ENCODE measurements around the gene GBX2. TPM values are rescaled to one million over a fixed set of nuclear protein-coding genes. Genes with fewer than 3 reads are reported as not detected.
"Not testable (repeated sequence)": the region's sequence is repeated elsewhere in the genome, so short reads cannot be mapped to it uniquely, and the experiment has no call there.

GBX2 gene
- total RNA-seq, 1 donor from 2014 or later: 5.3 TPM

DNA sequence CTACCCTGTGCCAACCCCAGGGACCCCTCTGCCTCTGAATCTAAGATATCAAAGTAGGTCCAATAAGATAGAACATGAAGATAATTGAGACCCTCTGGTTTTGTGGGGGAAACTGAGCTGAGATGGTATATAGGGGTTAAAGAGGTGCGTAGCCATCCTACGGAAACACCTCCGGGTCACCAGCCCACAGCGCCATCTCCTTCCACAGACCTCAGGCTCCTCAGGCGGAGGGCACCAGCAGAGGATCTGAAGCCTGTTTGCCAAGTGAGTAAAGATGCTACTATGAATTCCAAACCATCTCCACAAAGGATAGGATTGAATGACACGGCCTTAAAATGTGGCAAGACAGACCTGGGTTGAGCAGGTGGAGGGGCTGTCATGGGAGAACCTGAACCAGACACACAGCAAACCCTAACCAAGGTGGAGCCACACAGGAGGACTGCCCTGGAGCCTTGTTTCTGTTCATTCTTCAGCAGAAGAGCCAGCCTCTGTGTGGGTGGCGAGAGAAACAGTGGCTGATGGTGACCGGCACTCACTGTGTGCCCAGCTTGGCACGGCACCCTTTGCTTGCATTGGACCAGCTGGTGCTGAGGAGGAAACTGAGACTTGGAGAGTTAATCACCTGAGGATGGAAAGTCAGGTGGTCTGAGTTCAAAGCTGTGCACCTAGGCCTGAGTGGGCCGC is 10.2 kb downstream of the GBX2 start:
- no peak for DNase-seq (ENCODE audit: extremely low read depth, low read depth, low spot score)

DNA sequence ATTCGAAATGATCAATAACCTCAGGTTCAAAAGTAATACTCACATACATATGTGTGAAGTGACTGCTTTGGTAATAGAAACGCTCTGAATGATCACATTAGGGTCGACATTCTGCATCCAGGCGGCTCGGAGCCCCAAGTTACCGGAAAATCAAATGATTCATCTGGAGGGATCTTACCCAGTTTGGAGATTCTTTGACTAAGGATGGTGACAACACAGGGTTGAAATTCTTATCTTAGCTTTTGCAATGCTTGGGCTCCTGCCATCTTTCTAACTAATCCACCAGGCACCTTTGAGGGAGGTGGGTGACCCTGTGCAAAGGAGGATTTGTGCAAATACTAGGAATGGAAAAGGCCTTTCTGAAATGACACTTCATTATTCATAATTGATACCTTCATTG is 10.8 kb downstream of the GBX2 start:
- no peak for DNase-seq (ENCODE audit: extremely low read depth, low read depth, low spot score)

DNA sequence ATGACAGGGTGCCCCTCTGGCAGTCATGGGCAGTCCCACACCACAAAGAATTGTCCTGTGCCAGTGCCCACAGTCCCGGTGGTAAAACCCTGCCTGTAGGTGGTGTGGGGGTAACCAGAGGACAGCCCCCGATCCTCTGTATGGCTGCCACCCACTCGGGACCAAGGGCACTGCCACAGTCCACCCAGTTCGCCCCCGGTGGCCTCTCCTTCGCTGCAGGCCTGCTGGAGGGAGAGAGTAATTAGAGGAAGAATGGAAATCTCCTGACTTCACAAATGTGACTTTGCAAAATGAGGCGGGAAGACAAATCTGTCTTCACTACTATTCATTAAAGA is 11.4 kb downstream of the GBX2 start:
- no peak for DNase-seq (ENCODE audit: extremely low read depth, low read depth, low spot score)

DNA sequence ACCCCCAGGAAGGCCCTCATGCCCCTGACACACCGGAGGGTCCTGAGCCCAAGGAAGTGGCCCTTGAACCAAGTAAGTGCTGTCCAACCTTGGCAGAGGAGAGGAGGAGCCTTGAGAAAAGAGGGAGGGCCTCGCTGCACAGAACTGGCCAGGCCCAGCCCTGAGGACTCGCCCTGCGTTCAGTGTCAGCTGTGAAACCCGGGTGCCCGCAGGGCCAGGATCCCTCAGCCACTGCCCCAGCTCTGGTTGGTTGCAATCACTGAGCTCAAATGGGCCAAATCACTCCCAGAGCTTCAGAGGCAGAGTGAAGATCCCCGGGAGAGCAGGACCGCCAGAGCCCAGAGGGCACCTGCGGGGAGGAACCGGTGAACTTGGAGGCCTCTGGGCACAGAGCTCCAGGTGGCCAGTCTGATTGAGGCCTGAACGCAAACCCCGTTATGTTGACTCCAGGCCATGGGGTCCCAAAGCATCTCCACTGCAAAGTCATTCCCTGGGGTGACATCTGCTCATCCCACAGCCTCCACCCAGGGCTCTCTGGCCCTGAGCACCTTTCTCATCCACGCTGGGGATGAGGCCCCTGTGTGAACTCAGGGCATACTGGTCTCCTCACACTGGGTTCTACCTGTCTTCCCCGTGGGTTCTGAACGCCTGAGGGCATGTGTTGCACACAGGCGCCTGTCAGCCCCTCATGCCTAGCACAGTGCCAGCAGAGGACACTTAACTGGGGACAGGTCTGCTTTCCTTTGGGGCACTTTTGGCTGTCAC is 11.9 kb downstream of the GBX2 start:
- no peak for DNase-seq (ENCODE audit: extremely low read depth, low read depth, low spot score)

DNA sequence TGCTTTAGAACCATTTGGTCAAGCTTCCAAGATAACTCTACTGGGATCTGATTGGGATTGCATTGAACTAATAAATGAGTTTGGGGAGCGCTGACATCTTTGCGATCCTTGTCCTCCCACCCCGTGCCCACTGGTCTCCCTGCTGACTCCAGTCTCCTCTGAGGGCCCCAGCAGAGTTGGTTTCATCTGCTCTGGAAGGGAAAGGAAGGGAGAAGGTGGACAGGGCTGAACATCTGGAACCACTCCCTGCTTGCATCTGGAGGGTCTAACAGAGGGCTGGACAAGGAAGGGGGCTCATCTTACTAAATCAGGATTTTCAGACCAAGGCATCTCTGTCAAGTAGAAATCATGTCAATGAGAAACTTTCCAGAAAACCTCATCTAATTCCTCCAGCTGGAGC is 12.8 kb downstream of the GBX2 start:
- no peak for DNase-seq (ENCODE audit: extremely low read depth, low read depth, low spot score)

DNA sequence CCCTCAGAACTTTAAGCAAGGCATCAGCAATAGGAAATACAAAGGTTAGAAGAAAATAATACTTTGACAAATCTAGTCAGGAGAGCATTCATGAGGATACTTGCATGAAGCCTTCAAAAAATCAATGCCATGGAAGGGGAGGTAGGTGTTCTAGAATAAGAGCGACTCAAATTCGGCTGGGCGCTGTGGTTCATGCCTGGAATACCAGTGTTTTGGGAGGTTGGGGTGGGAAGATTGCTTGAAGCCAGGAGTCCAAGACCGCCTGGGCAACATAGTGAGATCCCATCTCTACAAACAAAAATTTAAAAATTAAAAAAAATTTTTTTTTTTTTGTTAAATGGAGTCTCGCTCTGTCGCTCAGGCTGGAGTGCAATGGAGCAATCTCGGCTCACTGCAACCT is 21.8 kb downstream of the GBX2 start:
- DNase-seq (ENCODE audit: extremely low read depth, low read depth, low spot score): no peak

DNA sequence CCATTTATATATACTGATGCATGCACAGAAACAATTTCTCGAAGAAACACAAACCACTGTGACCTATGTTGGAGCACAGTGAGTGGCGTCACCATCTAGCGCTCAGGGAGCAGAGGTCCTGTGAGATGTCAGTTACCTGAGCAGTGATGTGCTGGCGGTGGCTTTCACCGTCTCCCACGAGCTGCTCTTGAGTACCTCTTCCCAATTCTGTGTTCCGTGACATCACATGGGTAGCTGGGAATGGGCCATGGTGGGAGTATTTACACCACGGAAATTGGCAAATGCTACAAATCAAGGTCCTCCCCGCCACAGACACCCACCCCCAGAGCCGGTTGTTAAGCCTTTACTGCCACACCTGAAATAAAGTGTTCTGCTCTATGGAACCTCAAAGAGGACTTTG is 24.4 kb downstream of the GBX2 start:
- DNase-seq (ENCODE audit: extremely low read depth, low read depth, low spot score): no peak

DNA sequence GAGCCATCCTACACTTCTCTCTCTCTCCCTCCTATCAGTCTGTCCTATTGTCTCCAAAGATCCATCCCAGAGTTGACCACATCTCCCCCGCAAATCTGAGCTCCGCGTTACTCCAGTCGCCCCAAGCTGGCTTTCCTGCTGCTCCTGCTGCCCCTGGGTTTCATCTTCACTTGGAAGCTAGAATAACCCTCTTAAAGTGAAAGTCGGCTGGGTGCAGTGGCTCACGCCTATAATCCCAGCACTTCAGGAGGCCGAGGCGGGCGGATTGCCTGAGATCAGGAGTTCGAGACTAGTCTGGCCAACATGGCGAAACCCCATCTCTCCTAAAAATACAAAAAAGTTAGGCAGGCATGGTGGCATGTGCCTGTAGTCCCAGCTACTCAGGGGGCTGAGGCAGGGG is 26.6 kb downstream of the GBX2 start:
- not testable (repeated sequence) for DNase-seq (ENCODE audit: extremely low read depth, low read depth, low spot score)

DNA sequence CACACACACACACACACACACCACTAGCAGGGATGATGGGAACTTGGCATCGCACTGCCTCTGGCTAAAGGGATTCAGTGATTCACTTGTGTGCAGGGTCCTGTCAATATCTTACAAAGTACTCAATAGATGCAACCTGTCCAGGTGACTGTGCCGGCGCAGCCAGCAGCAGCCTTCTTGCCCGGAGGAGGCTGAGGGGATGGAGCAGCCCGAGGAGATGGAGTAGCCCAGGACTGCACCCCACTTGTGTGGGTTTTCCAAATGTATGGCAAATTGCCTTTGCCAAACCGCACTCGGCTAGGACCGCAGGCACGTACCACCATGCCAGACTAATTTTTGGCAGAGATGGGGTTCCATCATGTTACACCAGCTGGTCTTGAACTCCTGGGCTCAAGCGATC is 31.1 kb downstream of the GBX2 start:
- no peak for DNase-seq (ENCODE audit: extremely low read depth, low read depth, low spot score)

DNA sequence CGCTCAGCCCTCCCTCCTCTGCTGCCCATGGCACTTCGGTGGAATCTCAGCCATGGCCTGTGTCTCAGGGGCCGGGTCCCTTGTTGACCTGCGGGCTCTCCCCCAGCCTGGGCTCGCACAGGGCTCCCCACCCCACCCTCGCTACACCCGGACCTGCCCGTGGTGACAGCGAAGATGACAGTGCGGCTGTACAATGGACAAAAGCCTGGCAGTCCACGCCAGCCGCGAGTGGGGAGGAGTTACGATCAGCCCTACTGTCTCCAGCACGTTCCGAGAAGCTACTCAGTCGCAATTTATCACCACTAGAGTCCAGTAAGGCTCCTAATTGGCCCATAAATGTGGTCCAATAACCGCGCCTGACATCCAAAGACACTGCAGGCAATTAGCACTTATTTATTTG is 31.6 kb downstream of the GBX2 start:
- DNase-seq (ENCODE audit: extremely low read depth, low read depth, low spot score): no peak

DNA sequence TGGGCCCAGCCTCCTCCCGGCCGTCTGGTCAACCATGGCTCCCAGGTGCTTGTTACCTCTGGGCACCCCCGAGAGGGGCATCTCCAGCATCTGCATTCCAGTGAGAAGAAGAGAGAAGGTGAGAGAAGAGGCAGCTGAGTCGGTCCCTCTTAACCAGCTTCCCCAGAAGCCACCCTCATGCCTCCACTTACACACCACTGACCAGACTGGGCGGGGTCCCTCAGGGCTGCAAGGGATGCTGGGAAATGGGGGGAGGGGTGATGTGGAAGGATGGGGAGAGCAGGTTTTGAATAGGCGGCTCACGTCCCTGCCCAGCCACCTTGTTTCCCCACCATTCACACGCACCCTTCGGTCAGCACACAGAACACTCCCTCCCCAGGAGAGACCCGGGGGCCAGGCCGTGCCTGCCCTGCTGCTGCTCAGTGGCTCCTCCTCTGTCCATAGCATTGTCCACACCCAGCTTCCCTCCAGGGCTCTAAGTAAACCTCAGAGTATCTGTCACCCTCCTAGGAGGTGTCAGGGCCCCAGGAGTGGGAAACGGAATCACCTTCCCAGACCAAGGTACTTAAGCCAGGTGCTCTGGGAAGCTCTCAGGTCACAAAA is 34.7 kb downstream of the GBX2 start:
- DNase-seq (ENCODE audit: extremely low read depth, low read depth, low spot score): no peak

DNA sequence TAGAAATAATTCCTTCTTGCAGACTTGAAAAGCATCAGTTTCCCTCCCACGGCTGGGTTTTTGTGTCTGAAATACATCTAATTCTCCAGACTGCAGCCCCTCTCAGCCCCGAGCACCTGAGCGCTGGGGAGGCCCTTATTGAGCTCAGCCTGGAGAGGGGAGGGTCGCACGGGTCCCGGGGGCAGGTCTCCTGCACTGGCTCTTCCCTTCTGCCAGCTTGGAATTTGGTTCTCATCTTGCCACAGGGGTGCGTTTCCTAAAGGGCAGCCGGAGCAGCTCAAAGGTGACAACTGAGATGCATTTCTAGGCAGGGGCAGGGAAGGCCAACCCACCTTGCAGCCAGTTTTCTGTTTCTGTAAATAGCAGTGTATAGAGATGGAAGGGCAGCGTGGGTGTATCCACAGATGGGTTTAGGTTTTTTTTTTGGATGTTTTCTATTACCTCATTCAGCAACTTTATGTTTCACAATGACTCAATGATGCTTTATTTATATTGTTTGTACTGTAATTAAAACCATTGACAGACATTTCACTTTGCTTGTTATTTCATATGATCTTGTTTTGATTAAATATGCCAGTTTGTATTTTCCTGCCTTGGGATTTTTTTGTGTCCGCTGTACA is 37.0 kb downstream of the GBX2 start:
- DNase-seq (ENCODE audit: extremely low read depth, low read depth, low spot score): no peak

DNA sequence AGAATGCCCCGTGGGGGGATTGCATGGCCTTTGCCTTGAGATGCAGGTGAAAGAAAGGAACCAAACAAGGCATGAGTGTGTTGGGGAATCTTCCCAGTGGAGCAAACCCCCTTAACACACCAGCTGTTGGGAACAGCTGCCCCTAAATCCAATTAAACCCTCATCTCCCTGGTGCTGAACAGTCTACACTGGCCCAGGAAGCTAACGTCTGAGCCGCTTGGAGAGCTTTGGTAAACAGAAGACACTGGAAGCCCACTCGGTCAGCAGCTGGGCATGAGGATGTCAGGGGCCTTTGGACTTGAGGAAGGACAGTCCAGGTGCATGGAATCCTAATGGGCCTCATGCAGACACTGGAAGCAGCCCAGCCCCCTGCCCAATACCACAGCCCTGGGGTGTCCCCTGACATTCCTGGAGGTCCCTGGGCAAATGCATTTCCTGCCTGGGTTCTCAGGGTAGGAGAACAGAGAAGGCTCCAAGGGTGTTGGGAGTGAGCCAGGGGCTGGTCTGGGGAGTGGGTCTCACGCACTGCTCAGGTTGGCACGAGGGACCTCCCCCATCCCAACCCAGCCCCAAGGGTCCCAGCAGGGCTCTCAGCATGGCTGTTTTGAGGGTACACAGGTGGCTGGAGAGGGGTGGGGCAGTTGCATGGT is 37.7 kb downstream of the GBX2 start:
- no peak for DNase-seq (ENCODE audit: extremely low read depth, low read depth, low spot score)

DNA sequence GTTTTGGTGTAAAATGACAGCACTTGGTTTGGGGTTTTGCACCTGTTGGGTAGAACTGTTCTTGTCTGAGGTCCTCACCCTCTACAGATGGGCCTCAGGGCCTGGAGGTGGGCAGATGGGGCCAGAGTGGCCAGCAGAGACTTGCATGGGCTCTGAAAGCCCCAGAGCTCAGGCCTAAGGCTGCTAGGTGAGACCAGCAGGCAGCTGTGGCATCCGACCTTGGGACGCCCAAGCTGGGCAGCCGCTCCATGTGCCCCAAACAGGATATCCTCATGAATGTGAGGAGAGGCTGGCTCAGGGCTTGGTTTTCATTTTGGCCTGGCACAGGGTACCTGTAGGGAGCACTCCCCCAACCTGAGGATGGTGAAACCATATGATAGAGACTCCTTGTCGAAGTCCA is 38.3 kb downstream of the GBX2 start:
- no peak for DNase-seq (ENCODE audit: extremely low read depth, low read depth, low spot score)

DNA sequence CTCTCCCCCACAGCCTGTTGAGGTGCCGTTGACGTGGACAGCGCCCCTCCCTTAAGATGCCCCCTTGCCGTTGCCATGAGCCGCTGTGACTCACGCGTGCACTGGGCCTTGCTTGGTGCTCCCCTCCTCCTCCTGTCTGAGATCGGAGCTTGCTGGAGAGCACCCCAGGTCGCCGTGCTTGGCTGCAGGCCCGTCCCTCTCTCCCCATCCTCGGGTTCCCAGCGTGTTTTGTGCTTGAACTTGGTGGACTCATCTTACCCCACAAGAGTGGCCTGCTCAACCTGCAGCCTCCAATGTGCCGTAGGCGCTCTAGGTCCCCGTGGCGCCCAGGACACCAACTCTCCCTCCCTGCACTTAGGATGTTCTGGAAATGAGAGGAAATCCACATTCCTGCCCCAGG is 39.9 kb downstream of the GBX2 start:
- no peak for DNase-seq (ENCODE audit: extremely low read depth, low read depth, low spot score)

DNA sequence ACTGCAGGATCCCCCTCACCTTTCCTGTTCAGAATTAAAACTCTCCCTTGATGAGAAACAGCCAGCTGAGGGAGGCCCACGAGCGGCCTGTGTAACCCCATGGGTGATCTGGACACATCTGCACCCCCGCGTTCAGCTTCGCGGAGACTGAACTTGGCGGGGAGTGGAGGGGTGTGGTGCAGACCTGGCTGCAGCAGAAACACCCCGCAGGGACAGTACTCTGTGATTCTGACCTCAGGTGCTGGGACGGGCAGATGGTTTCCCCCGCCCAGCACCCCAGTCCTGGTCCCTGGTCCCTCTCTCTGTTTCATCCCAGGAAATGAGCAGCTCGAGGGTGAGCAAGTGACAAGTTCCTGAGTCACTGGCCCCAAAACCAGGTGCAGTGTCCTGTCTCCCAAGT is 41.2 kb downstream of the GBX2 start:
- DNase-seq (ENCODE audit: extremely low read depth, low read depth, low spot score): no peak

DNA sequence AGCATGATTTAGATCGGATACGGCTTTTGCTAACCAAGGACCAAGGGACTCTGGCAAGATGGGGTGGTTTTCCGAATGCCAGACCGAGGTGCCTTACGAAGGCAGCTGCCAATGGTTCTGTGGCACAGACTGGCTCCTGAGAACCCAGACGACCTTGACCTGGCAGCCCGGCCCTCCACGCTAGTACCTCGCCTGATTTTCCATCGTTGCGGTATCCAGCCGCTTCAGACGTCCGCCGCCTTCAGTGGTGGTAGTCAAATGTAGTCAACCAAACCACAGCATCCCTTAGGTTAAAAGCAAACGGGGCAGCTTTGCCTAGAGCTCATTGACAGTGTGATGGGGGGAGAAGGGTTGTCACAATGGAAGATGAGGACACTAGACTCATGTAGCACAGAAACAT is 42.6 kb downstream of the GBX2 start:
- no peak for DNase-seq (ENCODE audit: extremely low read depth, low read depth, low spot score)

DNA sequence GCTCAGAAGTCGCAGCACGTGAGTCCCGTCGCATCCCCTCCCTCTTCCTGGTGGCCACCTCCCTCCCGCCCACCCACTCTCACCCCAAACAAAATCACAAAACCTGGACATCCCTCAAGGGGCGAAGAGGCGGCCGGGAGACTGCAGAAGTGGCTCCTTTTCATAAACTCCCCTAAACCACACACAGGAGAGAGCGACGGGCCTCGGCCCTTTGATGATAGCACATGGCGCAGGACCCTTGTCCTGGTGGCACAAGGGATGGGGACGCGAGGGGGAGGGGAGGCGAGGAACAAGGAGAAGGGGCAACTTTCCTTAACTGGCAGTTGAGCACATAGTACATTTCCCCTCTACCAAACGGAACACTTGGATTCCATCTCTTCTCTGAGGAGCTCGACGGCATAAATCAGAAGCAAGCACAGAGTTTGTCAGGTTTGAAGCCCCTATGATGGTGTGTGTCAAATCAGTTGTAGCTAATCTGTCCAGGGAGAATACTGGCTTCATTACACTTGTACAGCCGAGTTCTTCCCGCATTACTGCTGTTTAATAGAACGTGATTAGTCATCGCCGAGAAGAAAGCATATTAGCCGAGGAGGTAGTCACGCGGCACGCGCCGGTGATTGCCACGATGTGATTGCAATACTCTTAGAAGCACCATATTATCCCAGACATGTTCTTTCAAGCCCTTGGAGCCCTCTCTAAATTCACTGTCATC is 43.8 kb downstream of the GBX2 start:
- no peak for DNase-seq (ENCODE audit: extremely low read depth, low read depth, low spot score)

DNA sequence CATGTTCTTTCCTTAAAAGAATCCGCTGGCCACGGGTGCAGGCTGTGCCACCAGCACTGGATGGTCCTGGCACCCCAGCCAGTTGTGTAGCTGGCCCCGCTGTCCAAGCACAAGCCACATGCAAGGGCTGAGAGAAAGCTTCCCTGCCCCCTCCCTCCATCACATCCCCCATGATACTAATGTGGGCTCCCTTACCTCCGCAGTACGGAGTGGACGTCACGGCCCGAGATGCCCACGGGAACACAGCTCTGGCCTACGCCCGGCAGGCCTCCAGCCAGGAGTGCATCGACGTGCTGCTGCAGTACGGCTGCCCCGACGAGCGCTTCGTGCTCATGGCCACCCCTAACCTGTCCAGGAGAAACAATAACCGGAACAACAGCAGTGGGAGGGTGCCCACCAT is 44.5 kb downstream of the GBX2 start:
- DNase-seq (ENCODE audit: extremely low read depth, low read depth, low spot score): no peak

DNA sequence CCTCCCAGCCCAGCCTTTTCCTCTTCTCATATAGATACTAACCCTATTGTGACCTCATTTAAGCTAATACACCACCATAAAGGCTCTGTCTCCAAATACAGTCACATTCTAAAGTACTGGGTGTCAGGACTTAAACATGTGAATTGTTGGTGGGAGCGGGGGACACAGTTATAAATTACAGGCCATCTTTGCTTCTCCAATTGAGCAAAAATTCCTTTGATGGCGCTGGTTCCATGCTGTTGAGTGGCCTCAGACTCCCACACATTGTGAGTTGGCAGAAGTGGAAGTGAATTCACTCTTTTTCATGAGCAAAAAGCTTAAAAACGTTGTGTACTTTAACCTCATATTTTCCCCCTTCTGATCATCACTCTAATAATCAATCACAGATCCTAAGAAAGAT is 46.0 kb downstream of the GBX2 start:
- no peak for DNase-seq (ENCODE audit: extremely low read depth, low read depth, low spot score)

DNA sequence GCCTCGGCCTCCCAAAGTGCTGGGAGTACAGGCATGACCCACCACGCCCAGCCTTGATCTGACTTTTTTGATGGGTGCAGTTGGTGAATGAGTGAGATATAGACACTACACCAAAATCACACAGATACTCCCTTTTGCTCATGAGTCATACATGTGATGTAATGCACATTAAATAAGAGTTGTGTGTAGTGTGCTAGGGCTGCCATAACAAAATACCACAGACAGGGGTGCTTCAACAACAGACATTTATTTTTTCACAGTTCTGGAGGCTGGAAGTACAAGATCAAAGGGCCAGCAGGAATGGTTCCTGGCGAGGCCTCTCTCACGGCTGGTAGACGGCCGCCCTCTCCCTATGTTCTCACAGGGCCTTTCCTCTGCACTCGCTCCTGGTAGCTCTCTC is 46.6 kb downstream of the GBX2 start:
- no peak for DNase-seq (ENCODE audit: extremely low read depth, low read depth, low spot score)
